OCI-LY3 (cell line): ENCODE data around the gene CTNNB1.

Source experiments
- CTCF ChIP-seq: fragments of 200-600, 300-600 bp; sonication (generic); IDR thresholded peaks from 2 replicates; pipeline ENCODE4 v1.5.1; 2014; ENCODE audit warnings: antibody characterized with exemption, low read length, low read depth
- EZH2phosphoT487 ChIP-seq: fragments of 200-600 bp; shearing (Covaris generic); IDR thresholded peaks from 2 replicates; pipeline ENCODE4 v1.6.1; 2018; ENCODE audit warnings: antibody characterized with exemption, mixed run types, low read depth

DNA sequence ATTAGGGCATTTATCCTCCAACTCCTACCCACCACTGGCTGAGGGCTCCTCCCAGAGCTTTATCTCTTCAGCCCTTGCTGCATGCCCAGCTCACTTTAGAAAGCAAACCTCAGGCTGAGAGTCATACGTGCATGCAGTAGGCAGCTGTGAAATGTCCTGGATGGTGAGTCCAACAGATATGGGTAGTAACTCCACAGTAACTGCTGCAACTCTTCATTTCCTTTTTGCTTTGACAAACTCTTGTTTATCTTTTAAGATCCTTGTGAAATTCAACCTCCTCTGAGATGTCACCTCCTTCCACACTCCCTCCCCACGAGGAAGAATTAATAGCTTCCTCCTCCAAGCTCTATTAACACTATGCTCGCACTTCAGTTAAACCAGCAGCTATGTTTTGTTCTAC is 35.9 kb upstream of the CTNNB1 start:
- no peak for TF ChIP-seq CTCF
- TF ChIP-seq EZH2phosphoT487 = no peak
